Measurements from ENCODE around the gene CAMK1G. TPM values are rescaled to one million over a fixed set of nuclear protein-coding genes. Genes with fewer than 3 reads are reported as not detected.
A peak's percentile ranks its signal among the peaks of the same experiment; 100 is the strongest.

CAMK1G gene
- total RNA-seq, 2 experiments from 2014 or later, result 0.69 to 0.94 TPM

- peak; percentile 73 for DNase-seq
- Mint-ChIP-seq H3K4me3 (no peak overlapping the region), H3K4me1 (ENCODE audit: low read depth) (peaks cover 3% of the 10 kb centered on the region), H3K9me3 (no peaks in the 10 kb centered on the region), H3K27ac (no peak overlapping the region), H3K27me3 (no peaks in the 10 kb centered on the region), H3K36me3 (no peaks in the 10 kb centered on the region)
- ChIA-PET CTCF (interaction anchor here (0.7 to 3.4 kb wide), 8 partner anchors 20 to 160 kb away, joined by 3 to 17 read pairs (median 3); no protein-coding TSS in a partner anchor), POLR2A (interaction anchor here (1.0 kb wide), 1 partner anchor 46 kb away, joined by 3 read pairs; no protein-coding TSS in a partner anchor)
- intact Hi-C loops (cut with micrococcal nuclease), result loop anchor here (2.0 kb wide), 1 partner anchor 22 kb away; no protein-coding TSS in a partner anchor
These were observed 23.7 kb downstream of the CAMK1G start for GRCh38 chr1:209607102-209607794.

- ChIA-PET POLR2A (interaction anchor here (1.0 kb wide), 1 partner anchor 45 kb away, joined by 3 read pairs; no protein-coding TSS in a partner anchor), CTCF (interaction anchor here (1.0 to 3.4 kb wide), 4 partner anchors 20 to 78 kb away, joined by 3 to 17 read pairs (median 4); no protein-coding TSS in a partner anchor)
- intact Hi-C loops (cut with micrococcal nuclease), result loop anchor here (2.0 kb wide), 1 partner anchor 21 kb away; no protein-coding TSS in a partner anchor
- no peak overlapping the region for H3K4me3 Mint-ChIP-seq
- H3K27ac Mint-ChIP-seq, result no peak overlapping the region
- no peaks in the 10 kb centered on the region for H3K27me3 Mint-ChIP-seq
- DNase-seq, result no peak
- peaks cover 7% of the 10 kb centered on the region for H3K4me1 Mint-ChIP-seq (ENCODE audit: low read depth)
- H3K9me3 Mint-ChIP-seq, result no peaks in the 10 kb centered on the region
- no peaks in the 10 kb centered on the region for H3K36me3 Mint-ChIP-seq
These were observed 24.3 kb downstream of the CAMK1G start for GRCh38 chr1:209607795-209608178.

- intact Hi-C loops (cut with micrococcal nuclease), result no loop called here
- Mint-ChIP-seq H3K27me3 (no peaks in the 10 kb centered on the region), H3K36me3 (no peaks in the 10 kb centered on the region), H3K9me3 (no peaks in the 10 kb centered on the region), H3K4me1 (ENCODE audit: low read depth) (peaks cover 7% of the 10 kb centered on the region), H3K27ac (no peak overlapping the region), H3K4me3 (no peak overlapping the region)
- no peak for DNase-seq
- POLR2A ChIA-PET, result no interaction called here
- CTCF ChIA-PET, result interaction anchor here (0.7 to 3.4 kb wide), 4 partner anchors 18 to 43 kb away, joined by 3 to 17 read pairs (median 3); no protein-coding TSS in a partner anchor
These were observed 25.7 kb downstream of the CAMK1G start for GRCh38 chr1:209609041-209609790.

GRCh38 chr1:209609791-209610630 lies 26.5 kb downstream of the CAMK1G start:
- intact Hi-C loops (cut with micrococcal nuclease), result no loop called here
- H3K27me3 Mint-ChIP-seq, result no peaks in the 10 kb centered on the region
- CTCF ChIA-PET, result interaction anchor here (1.1 to 1.3 kb wide), 2 partner anchors 33 to 44 kb away, joined by 3 read pairs; no protein-coding TSS in a partner anchor
- H3K36me3 Mint-ChIP-seq, result no peaks in the 10 kb centered on the region
- no peak for DNase-seq
- no peak overlapping the region for H3K4me3 Mint-ChIP-seq
- H3K9me3 Mint-ChIP-seq, result no peaks in the 10 kb centered on the region
- POLR2A ChIA-PET, result no interaction called here
- peaks cover 7% of the 10 kb centered on the region for H3K4me1 Mint-ChIP-seq (ENCODE audit: low read depth)
- H3K27ac Mint-ChIP-seq, result no peak overlapping the region

- intact Hi-C loops (cut with micrococcal nuclease), result no loop called here
- no peak overlapping the region for H3K27ac Mint-ChIP-seq
- H3K4me1 Mint-ChIP-seq (ENCODE audit: low read depth), result peaks cover 7% of the 10 kb centered on the region
- no peak overlapping the region for H3K4me3 Mint-ChIP-seq
- no peaks in the 10 kb centered on the region for H3K9me3 Mint-ChIP-seq
- ChIA-PET CTCF (interaction anchor here (0.8 to 1.8 kb wide), 4 partner anchors 8 to 45 kb away, joined by 3 to 6 read pairs (median 4); no protein-coding TSS in a partner anchor), POLR2A (no interaction called here)
- DNase-seq, result no peak
- H3K36me3 Mint-ChIP-seq, result no peaks in the 10 kb centered on the region
- no peaks in the 10 kb centered on the region for H3K27me3 Mint-ChIP-seq
These were observed 27.1 kb downstream of the CAMK1G start for GRCh38 chr1:209610631-209610905.

GRCh38 chr1:209611771-209612570 lies 28.5 kb downstream of the CAMK1G start:
- no peaks in the 10 kb centered on the region for H3K36me3 Mint-ChIP-seq
- CTCF ChIA-PET, result interaction anchor here (1.2 to 1.8 kb wide), 6 partner anchors 9 to 81 kb away, joined by 3 to 6 read pairs (median 4); no protein-coding TSS in a partner anchor
- H3K4me1 Mint-ChIP-seq (ENCODE audit: low read depth), result peaks cover 4% of the 10 kb centered on the region
- H3K27ac Mint-ChIP-seq, result no peak overlapping the region
- no peaks in the 10 kb centered on the region for H3K9me3 Mint-ChIP-seq
- POLR2A ChIA-PET, result interaction anchor here (0.8 kb wide), 1 partner anchor 63 kb away, joined by 3 read pairs; no protein-coding TSS in a partner anchor
- H3K4me3 Mint-ChIP-seq, result no peak overlapping the region
- intact Hi-C loops (cut with micrococcal nuclease), result no loop called here
- H3K27me3 Mint-ChIP-seq, result no peaks in the 10 kb centered on the region
- no peak for DNase-seq

- ChIA-PET CTCF (interaction anchor here (1.3 to 1.6 kb wide), 2 partner anchors 43 to 80 kb away, joined by 3 to 6 read pairs; no protein-coding TSS in a partner anchor), POLR2A (no interaction called here)
- no peak overlapping the region for H3K4me3 Mint-ChIP-seq
- no peak overlapping the region for H3K27ac Mint-ChIP-seq
- peaks cover 4% of the 10 kb centered on the region for H3K4me1 Mint-ChIP-seq (ENCODE audit: low read depth)
- H3K27me3 Mint-ChIP-seq, result no peaks in the 10 kb centered on the region
- H3K9me3 Mint-ChIP-seq, result no peaks in the 10 kb centered on the region
- H3K36me3 Mint-ChIP-seq, result peaks cover 4% of the 10 kb centered on the region
- intact Hi-C loops (cut with micrococcal nuclease), result no loop called here
- peak; percentile 20 for DNase-seq
These were observed 29.3 kb downstream of the CAMK1G start for GRCh38 chr1:209612646-209613399.

GRCh38 chr1:209613400-209614150 lies 30.1 kb downstream of the CAMK1G start:
- Mint-ChIP-seq H3K27ac (no peak overlapping the region), H3K36me3 (peaks cover 4% of the 10 kb centered on the region), H3K4me1 (ENCODE audit: low read depth) (peaks cover 4% of the 10 kb centered on the region), H3K27me3 (no peaks in the 10 kb centered on the region), H3K9me3 (no peaks in the 10 kb centered on the region), H3K4me3 (no peak overlapping the region)
- no peak for DNase-seq
- intact Hi-C loops (cut with micrococcal nuclease), result no loop called here
- POLR2A ChIA-PET, result no interaction called here
- CTCF ChIA-PET, result interaction anchor here (1.2 to 1.6 kb wide), 2 partner anchors 11 to 80 kb away, joined by 3 to 6 read pairs; no protein-coding TSS in a partner anchor

- DNase-seq, result no peak
- peaks cover 4% of the 10 kb centered on the region for H3K4me1 Mint-ChIP-seq (ENCODE audit: low read depth)
- H3K9me3 Mint-ChIP-seq, result no peaks in the 10 kb centered on the region
- H3K27ac Mint-ChIP-seq, result no peak overlapping the region
- CTCF ChIA-PET, result interaction anchor here (1.2 kb wide), 1 partner anchor 11 kb away, joined by 3 read pairs; no protein-coding TSS in a partner anchor
- H3K27me3 Mint-ChIP-seq, result no peaks in the 10 kb centered on the region
- no peak overlapping the region for H3K4me3 Mint-ChIP-seq
- intact Hi-C loops (cut with micrococcal nuclease), result no loop called here
- POLR2A ChIA-PET, result no interaction called here
- peaks cover 4% of the 10 kb centered on the region for H3K36me3 Mint-ChIP-seq
These were observed 30.6 kb downstream of the CAMK1G start for GRCh38 chr1:209614151-209614420.

- H3K9me3 Mint-ChIP-seq, result no peaks in the 10 kb centered on the region
- H3K4me3 Mint-ChIP-seq, result no peak overlapping the region
- CTCF ChIA-PET, result interaction anchor here (1.2 kb wide), 1 partner anchor 12 kb away, joined by 3 read pairs; no protein-coding TSS in a partner anchor
- peaks cover 4% of the 10 kb centered on the region for H3K36me3 Mint-ChIP-seq
- intact Hi-C loops (cut with micrococcal nuclease), result no loop called here
- H3K27ac Mint-ChIP-seq, result no peak overlapping the region
- H3K27me3 Mint-ChIP-seq, result no peaks in the 10 kb centered on the region
- peaks cover 4% of the 10 kb centered on the region for H3K4me1 Mint-ChIP-seq (ENCODE audit: low read depth)
- POLR2A ChIA-PET, result no interaction called here
- no peak for DNase-seq
These were observed 31.4 kb downstream of the CAMK1G start for GRCh38 chr1:209614906-209615305.

All from activated CD4-positive, alpha-beta memory T cell treated with anti-CD3 and anti-CD28 coated beads for 36 hours (primary cell).